AG04449 (cell line): Measurements from ENCODE around the gene PLEKHG2.

Experiments
- CTCF ChIA-PET: fragments of 350-600 bp; formaldehyde crosslinking; extraction: SDS; loops from one replicate; lab custom pipeline; 2021; ENCODE audit warnings: antibody characterized with exemption; lab: Yijun Ruan, JAX
- POLR2A ChIA-PET: fragments of 400-600, 350-600 bp; formaldehyde crosslinking; extraction: SDS; loops from one replicate; lab custom pipeline; 2020; ENCODE audit warnings: antibody characterized with exemption, inconsistent platforms; lab: Yijun Ruan, JAX
- DNase-seq: peaks from one replicate; pipeline ENCODE4 v3.0.0-alpha.2; 2010; ENCODE audit warnings: low read depth, low spot score
- H3K4me3 ChIP-seq: 2 replicates; pipeline ENCODE4 v1.5.1; 2011; ENCODE audit warnings: low read depth, mild to moderate bottlenecking, control low read depth, low read length
- CTCF ChIP-seq: IDR thresholded peaks from one replicate; pipeline ENCODE4 v1.5.1; 2011; ENCODE audit warnings: mild to moderate bottlenecking, moderate library complexity, low read length, control low read depth, inconsistent platforms; ENCODE audit not compliant: insufficient read depth; ENCODE audit errors: missing control alignments

The PLEKHG2 gene

GRCh38 chr19:39369200-39369599, 43.3 kb upstream of the PLEKHG2 start:
- POLR2A ChIA-PET: interaction anchor here (1.7 kb wide), 1 partner anchor 22 kb away, joined by 5 read pairs; the partner anchor contains the start of genes MED29 and PAF1
- DNase-seq: no peak

DNA sequence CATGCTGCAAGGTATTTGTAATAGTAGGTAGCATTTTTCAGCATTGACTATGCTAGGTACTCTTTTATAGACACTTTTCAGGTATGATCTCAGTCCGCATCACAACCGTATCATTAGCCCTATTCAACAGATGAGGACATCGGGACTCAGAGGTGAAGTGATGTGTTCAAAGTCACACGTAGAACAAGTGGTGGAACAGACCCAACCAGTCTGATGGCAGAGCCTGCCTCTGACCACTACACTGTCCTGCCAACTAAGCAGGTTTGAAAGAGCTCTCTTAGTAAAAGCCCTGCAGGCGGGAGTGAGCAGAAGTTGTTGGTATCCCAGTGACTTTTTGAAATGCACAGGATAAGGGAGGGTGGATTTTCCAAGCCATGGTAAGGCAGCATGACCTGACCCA, 41.7 kb upstream of the PLEKHG2 start:
- POLR2A ChIA-PET: interaction anchor here (0.9 to 1.7 kb wide), 2 partner anchors 9 to 21 kb away, joined by 4 to 5 read pairs; partner anchors contain the start of genes MED29 and PAF1
- DNase-seq: no peak
- TF ChIP-seq CTCF: no peak
- H3K4me3 ChIP-seq: no peak overlapping the region
- CTCF ChIA-PET: interaction anchor here (0.8 to 2.8 kb wide), 4 partner anchors 8 to 27 kb away, joined by 3 to 9 read pairs (median 6); no protein-coding TSS in a partner anchor

More at GRCh38 chr19:39369200-39369599, 43.3 kb upstream of the PLEKHG2 start:
- no peak for TF ChIP-seq CTCF
- no peak overlapping the region for H3K4me3 ChIP-seq
- CTCF ChIA-PET: interaction anchor here (2.8 kb wide), 1 partner anchor 28 kb away, joined by 9 read pairs; no protein-coding TSS in a partner anchor

DNA sequence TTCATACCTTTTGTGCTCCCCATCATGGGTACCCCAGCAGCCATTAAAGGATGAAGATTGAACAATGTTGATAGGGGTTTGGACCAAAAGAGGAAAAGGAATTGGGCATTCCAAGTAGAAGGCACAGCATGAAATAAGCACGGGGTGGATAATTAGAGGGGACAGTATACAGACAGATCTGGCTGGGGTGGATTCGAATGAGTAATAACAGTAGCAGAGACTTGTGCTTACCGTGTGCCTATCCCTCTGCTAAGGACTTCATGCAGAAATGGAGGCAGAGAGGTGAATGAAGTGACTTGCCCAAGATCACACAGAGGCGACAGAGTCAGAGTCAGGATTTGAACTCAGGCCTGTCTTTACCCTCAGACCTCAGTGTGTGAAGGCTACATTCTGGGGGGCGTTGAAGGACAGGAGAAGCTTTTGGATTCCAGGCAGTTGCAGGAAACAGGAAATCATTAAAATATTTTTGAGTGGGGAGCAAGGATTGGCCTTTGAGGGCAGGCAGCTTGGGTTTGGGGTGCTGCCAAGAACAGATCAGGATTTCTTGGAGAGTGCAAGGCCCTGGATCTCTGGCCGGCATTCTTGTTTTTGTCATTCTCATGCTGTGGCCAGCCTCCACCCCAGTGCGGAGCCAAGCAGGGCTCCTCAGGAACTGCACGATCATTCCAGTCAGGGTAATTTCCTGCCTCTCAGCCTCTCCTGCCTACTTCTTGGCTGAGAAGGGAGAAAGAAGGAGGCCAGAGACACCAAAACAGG, 40.2 kb upstream of the PLEKHG2 start:
- DNase-seq: peak; percentile 90
- POLR2A ChIA-PET: interaction anchor here (0.6 to 1.3 kb wide), 3 partner anchors 19 to 36 kb away, joined by 3 to 4 read pairs (median 3); partner anchors contain the start of genes MED29 and PAF1

DNA sequence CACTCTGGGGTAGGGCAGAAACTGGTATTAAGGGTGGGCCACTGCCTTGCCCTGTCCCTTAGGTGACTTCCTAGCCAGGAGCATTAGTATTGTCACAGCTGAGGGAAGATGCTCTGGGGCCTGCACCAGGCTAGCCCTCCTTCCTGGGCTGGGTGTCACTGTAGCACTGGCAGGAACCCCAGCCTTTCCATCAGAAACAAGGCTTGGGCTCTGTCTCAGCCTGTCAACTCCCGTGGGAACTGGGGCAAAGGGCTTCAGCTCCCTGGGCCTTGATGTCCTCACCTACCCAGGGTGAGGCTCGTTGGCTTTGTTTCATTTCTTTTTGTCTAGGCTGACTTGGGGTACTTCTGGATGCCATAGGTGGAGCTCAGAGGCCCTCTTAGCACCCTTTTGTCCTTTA, 39.5 kb upstream of the PLEKHG2 start:
- POLR2A ChIA-PET: interaction anchor here (0.6 to 1.3 kb wide), 2 partner anchors 18 to 35 kb away, joined by 3 read pairs; partner anchors contain the start of genes MED29 and PAF1
- CTCF ChIA-PET: interaction anchor here (0.8 to 0.9 kb wide), 2 partner anchors 24 to 39 kb away, joined by 3 read pairs; no protein-coding TSS in a partner anchor
- no peak for DNase-seq
- H3K4me3 ChIP-seq: peak overlapping the region; percentile 15
- no peak for TF ChIP-seq CTCF

More for the DNA sequence above, 40.2 kb upstream of the PLEKHG2 start:
- CTCF ChIA-PET: interaction anchor here (0.8 to 2.4 kb wide), 3 partner anchors 10 to 40 kb away, joined by 3 to 9 read pairs (median 3); no protein-coding TSS in a partner anchor
- no peak for TF ChIP-seq CTCF
- no peak overlapping the region for H3K4me3 ChIP-seq

- DNase-seq: no peak
- no peak for TF ChIP-seq CTCF
- H3K4me3 ChIP-seq: no peak overlapping the region
- POLR2A ChIA-PET: interaction anchor here (0.6 to 0.7 kb wide), 2 partner anchors 15 to 35 kb away, joined by 3 to 4 read pairs; partner anchors contain the start of genes MED29 and PAF1
- CTCF ChIA-PET: interaction anchor here (2.6 kb wide), 1 partner anchor 22 kb away, joined by 10 read pairs; no protein-coding TSS in a partner anchor
These were observed 36.5 kb upstream of the PLEKHG2 start for GRCh38 chr19:39375929-39376328.
